ENCODE data around the gene SPEF1.

SPEF1 gene

GRCh38 chr20:3800256-3800877 is 19.1 kb upstream of the SPEF1 start:
- peak overlapping the region; percentile 97 to 99 (median 98) for H3K27ac Mint-ChIP-seq

GRCh38 chr20:3798908-3799248 is 17.6 kb upstream of the SPEF1 start:
- TF ChIP-seq CTCF (IDR thresholded peaks at IDR 0.05; ENCODE audit: unreplicated experiment in 3 of 3), result no peak
- no peaks in the 10 kb centered on the region for H3K9me3 Mint-ChIP-seq
- peaks cover 2% of the 10 kb centered on the region for H3K27me3 Mint-ChIP-seq (ENCODE audit: low read depth)
- H3K36me3 Mint-ChIP-seq (ENCODE audit: low read depth), result peaks cover 19% of the 10 kb centered on the region
- peak overlapping the region; percentile 87 to 90 (median 88) for H3K4me3 Mint-ChIP-seq
- peaks cover 64% of the 10 kb centered on the region for H3K4me1 Mint-ChIP-seq
- H3K27ac Mint-ChIP-seq, result peak overlapping the region; percentile 97 to 99 (median 98)

More at GRCh38 chr20:3800256-3800877, 19.1 kb upstream of the SPEF1 start:
- Mint-ChIP-seq H3K27me3 (ENCODE audit: low read depth) (peaks cover 4% of the 10 kb centered on the region), H3K4me1 (peaks cover 73% of the 10 kb centered on the region), H3K4me3 (peak overlapping the region in 2 of 3 experiments; percentile 44 to 49), H3K36me3 (ENCODE audit: low read depth) (peaks cover 26% of the 10 kb centered on the region), H3K9me3 (no peaks in the 10 kb centered on the region)
- no peak for TF ChIP-seq CTCF (IDR thresholded peaks at IDR 0.05; ENCODE audit: unreplicated experiment in 3 of 3)

- Mint-ChIP-seq H3K4me3 (peak overlapping the region; percentile 87 to 90 (median 88)), H3K4me1 (peaks cover 59% of the 10 kb centered on the region), H3K27ac (peak overlapping the region; percentile 97 to 99 (median 98)), H3K9me3 (no peaks in the 10 kb centered on the region), H3K27me3 (ENCODE audit: low read depth) (no peaks in the 10 kb centered on the region), H3K36me3 (ENCODE audit: low read depth) (peaks cover 14% of the 10 kb centered on the region)
- no peak for TF ChIP-seq CTCF (IDR thresholded peaks at IDR 0.05; ENCODE audit: unreplicated experiment in 3 of 3)
These were observed 17.1 kb upstream of the SPEF1 start for GRCh38 chr20:3798373-3798768.

GRCh38 chr20:3797592-3798372 is 16.5 kb upstream of the SPEF1 start:
- H3K4me1 Mint-ChIP-seq, result peaks cover 55% of the 10 kb centered on the region
- H3K4me3 Mint-ChIP-seq, result peak overlapping the region; percentile 87 to 90 (median 88)

GRCh38 chr20:3797226-3797545 is 15.9 kb upstream of the SPEF1 start:
- Mint-ChIP-seq H3K4me3 (peak overlapping the region; percentile 87 to 90 (median 88)), H3K4me1 (peaks cover 49% of the 10 kb centered on the region), H3K36me3 (ENCODE audit: low read depth) (peaks cover 4% of the 10 kb centered on the region), H3K9me3 (no peaks in the 10 kb centered on the region), H3K27me3 (ENCODE audit: low read depth) (peaks cover 4% of the 10 kb centered on the region), H3K27ac (peak overlapping the region; percentile 97 to 99 (median 98))
- TF ChIP-seq CTCF (IDR thresholded peaks at IDR 0.05; ENCODE audit: unreplicated experiment in 3 of 3), result no peak

More at GRCh38 chr20:3797592-3798372, 16.5 kb upstream of the SPEF1 start:
- H3K9me3 Mint-ChIP-seq, result no peaks in the 10 kb centered on the region
- H3K27ac Mint-ChIP-seq, result peak overlapping the region; percentile 97 to 99 (median 98)
- peaks cover 10% of the 10 kb centered on the region for H3K36me3 Mint-ChIP-seq (ENCODE audit: low read depth)
- no peak for TF ChIP-seq CTCF (IDR thresholded peaks at IDR 0.05; ENCODE audit: unreplicated experiment in 3 of 3)
- H3K27me3 Mint-ChIP-seq (ENCODE audit: low read depth), result no peaks in the 10 kb centered on the region

All from nephron (organoid).